ENCODE results near the gene SLC35A4.

The SLC35A4 gene

GRCh38 chr5:140564196-140565023 is at the start of gene SLC35A4, which contains the start of gene APBB3:
TSS of gene SLC35A4 (plus strand) at chr5:140564828. CDS start at chr5:140567170, 2,342 bp downstream.
TSS of gene APBB3 (minus strand) at chr5:140564598. CDS start at chr5:140564245, 353 bp downstream.
- no peak for TF ChIP-seq CTCF (IDR thresholded peaks at IDR 0.05; ENCODE audit: low read depth, low read length, missing control alignments)
- H3K4me3 ChIP-seq (ENCODE audit: low read depth, low read length) = peak within 1 kb of the TSS; percentile 80
- DNase-seq (ENCODE audit: low read depth) = peak; percentile 97

- no peak for TF ChIP-seq CTCF (IDR thresholded peaks at IDR 0.05; ENCODE audit: low read depth, low read length, missing control alignments)
- H3K4me3 ChIP-seq (ENCODE audit: low read depth, low read length) = no peak overlapping the region
- DNase-seq (ENCODE audit: low read depth) = no peak
Observed at GRCh38 chr5:140524003-140524402, 40.6 kb upstream of the SLC35A4 start.

- DNase-seq (ENCODE audit: low read depth) = no peak
- H3K4me3 ChIP-seq (ENCODE audit: low read depth, low read length) = no peak overlapping the region
- no peak for TF ChIP-seq CTCF (IDR thresholded peaks at IDR 0.05; ENCODE audit: low read depth, low read length, missing control alignments)
Observed at GRCh38 chr5:140540227-140540626, 24.4 kb upstream of the SLC35A4 start.

GRCh38 chr5:140542972-140543371 is 21.7 kb upstream of the SLC35A4 start:
- TF ChIP-seq CTCF (IDR thresholded peaks at IDR 0.05; ENCODE audit: low read depth, low read length, missing control alignments) = no peak
- DNase-seq (ENCODE audit: low read depth) = no peak
- H3K4me3 ChIP-seq (ENCODE audit: low read depth, low read length) = no peak overlapping the region

- no peak overlapping the region for H3K4me3 ChIP-seq (ENCODE audit: low read depth, low read length)
- TF ChIP-seq CTCF (IDR thresholded peaks at IDR 0.05; ENCODE audit: low read depth, low read length, missing control alignments) = no peak
- DNase-seq (ENCODE audit: low read depth) = no peak
Observed at GRCh38 chr5:140544986-140545385, 19.6 kb upstream of the SLC35A4 start.

GRCh38 chr5:140545606-140546005 is 19.0 kb upstream of the SLC35A4 start:
- no peak for TF ChIP-seq CTCF (IDR thresholded peaks at IDR 0.05; ENCODE audit: low read depth, low read length, missing control alignments)
- no peak for DNase-seq (ENCODE audit: low read depth)
- no peak overlapping the region for H3K4me3 ChIP-seq (ENCODE audit: low read depth, low read length)

All from GM12864 (cell line).